Measurements from ENCODE around the gene CDKN1A. TPM values are rescaled to one million over a fixed set of nuclear protein-coding genes. Genes with fewer than 3 reads are reported as not detected.
"Not testable (repeated sequence)": the region's sequence is repeated elsewhere in the genome, so short reads cannot be mapped to it uniquely, and the experiment has no call there.

The CDKN1A gene
- total RNA-seq, 2 donors from 2014 or later = 264 to 383 TPM

GRCh38 chr6:36706339-36706738, 27.8 kb downstream of the CDKN1A start:
- intact Hi-C loops (cut with DNase I, micrococcal nuclease) = no loop called here
- ATAC-seq = peak; percentile 86
- no peak for DNase-seq

DNA sequence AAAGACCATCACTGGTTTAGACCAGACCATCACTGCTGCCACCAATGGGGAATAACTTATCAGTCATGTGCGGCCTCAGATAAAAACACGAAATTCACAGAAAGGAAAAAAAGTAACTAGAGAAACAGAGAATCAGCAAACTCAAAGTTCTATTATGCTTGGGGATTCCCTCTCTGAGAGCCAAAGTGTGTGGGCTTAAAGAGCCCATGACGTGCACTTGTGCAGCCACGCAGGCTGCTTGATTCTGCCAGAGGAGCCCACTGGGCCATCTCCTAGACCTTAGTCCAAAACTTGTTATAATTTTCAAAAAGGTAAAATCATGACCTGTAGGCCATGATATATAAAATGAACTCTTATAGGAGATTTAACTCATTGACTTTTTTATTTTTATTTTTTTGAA, 34.3 kb downstream of the CDKN1A start:
- DNase-seq (no peak), ATAC-seq (no peak)
- intact Hi-C loops (cut with DNase I, micrococcal nuclease) = no loop called here

DNA sequence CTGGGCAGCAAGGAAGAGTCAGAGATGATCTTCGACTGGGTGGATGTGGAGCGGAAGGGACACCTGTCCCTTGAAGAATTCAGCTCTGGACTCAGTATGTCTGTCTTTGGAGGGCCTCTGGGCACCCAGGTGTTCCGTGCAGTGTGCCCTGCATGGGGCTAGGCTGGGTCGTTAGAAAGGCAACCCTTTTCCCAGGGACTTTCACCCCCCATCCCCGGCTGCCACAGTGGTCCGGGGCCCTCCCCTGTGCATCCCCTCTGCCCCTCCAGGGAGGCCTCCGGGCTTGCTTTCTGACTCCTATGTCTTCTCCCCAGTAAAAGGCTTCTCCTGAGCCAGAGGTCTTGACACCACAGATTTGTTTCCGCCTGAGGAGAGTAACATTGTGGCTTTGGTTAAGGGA, 35.3 kb downstream of the CDKN1A start:
- no peak for DNase-seq
- ATAC-seq = no peak

DNA sequence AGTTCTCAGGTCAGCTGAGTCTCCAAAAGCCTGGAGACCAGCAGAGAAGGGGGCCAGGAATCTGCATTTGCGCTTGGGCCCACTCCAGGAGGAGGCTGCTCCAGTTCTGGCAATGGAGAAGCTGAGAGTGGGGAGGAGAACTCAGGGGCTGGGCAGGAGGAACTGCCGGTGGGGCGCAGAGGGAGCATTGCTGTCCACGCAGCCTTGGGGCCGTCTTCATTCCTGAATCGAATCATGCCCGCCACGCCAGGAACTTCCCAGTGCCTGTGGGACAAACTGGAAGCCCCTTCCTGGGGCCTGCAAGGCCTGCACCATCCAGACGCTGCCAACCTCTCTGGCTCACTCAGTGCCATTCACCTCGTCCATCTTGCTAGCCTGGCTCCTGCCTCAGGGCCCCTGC, 36.0 kb downstream of the CDKN1A start:
- intact Hi-C loops (cut with DNase I, micrococcal nuclease) = no loop called here
- ATAC-seq = no peak

More for the DNA sequence above, 35.3 kb downstream of the CDKN1A start:
- intact Hi-C loops (cut with DNase I, micrococcal nuclease) = no loop called here

DNA sequence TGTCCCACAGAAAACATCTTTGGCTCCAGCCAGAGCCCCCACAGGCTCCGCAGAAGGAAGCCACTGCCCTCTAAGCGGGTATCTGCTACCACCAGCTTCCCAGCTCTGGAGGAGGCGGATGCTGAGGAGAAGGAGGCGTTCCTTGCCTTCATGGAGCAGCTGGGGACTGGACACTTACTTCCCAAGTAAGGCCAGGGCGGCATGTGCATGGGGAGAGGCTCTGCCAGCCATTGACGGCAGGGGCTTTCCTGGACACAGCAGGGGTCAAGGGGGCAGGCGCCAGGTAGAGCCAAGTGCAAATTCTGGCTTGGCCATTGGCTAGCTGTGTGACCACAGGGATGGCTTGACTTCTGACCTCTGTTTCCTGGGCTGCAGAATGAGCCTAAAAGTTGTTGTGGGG, 37.0 kb downstream of the CDKN1A start:
- no peak for ATAC-seq
- no peak for DNase-seq
- intact Hi-C loops (cut with DNase I, micrococcal nuclease) = no loop called here

More for the DNA sequence above, 36.0 kb downstream of the CDKN1A start:
- DNase-seq = no peak

- peak; percentile 89 for ATAC-seq
- intact Hi-C loops (cut with DNase I, micrococcal nuclease) = no loop called here
- peak; percentile 63 to 66 for DNase-seq
Observed at GRCh38 chr6:36716476-36717093, 38.1 kb downstream of the CDKN1A start.

DNA sequence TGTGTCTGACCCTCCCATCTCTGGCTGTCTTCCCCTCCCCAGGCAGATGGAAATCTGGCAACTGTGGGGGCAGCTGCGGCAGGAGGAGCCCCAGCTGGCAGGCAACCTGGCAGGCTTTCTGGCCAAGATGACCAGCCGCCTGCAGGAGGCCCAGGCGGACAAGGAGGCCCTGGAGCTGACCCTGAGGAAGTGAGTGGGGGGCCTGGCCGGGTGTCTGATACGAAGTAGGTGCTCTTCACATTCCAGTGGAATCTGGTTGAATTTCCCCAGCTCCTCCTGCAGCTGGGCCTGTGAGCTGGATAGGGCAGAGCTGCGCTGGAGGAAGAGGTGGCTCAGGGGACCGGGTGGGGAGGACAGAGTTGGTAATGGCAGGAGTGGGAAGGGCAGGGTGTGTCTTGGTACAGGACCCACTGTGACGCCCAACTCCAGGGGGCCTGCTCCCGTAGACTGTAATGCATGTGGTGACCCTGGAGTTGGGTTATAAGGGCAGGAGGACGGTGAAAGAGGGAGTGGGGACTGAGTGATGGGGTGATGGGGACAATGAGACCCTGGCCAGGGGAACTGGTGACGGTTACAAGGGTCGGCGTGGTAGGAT, 38.8 kb downstream of the CDKN1A start:
- no peak for DNase-seq

DNA sequence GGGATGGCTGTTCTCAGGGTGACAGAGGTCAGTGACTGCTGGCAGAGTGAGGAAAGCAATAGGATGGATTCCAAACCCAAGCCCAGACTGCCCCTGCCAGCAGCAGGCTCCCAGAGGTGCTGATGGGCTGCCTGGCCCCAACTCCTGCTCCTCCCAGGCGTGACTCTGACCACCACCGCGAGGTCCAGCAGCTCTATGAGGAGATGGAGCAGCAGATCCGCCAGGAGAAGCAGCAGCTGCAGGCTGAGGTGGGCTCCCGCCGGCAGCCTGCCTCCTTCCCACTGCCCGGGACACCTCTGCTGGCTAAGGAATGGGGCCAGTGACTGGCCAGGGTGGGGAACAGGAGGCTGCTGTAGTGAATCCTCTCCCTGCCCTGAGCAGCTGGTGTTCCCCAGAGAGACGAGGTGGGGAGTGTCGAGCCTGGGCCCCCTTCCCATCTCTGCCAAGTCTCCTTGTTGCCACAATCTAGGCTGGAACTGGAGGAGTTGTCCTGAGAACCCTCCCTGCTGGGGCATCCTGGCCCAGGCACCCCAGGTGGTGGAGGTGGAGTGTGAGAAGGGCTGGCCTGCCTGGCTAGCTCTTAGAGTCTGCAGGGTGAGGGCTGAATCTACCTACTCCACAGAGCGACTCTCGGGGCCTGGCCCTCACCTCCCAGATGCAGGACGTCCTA, 39.5 kb downstream of the CDKN1A start:
- intact Hi-C loops (cut with DNase I, micrococcal nuclease) = no loop called here
- no peak for ATAC-seq
- no peak for DNase-seq

More for the DNA sequence above, 38.8 kb downstream of the CDKN1A start:
- ATAC-seq = no peak
- intact Hi-C loops (cut with DNase I, micrococcal nuclease) = no loop called here

GRCh38 chr6:36718560-36718959, 40.0 kb downstream of the CDKN1A start:
- ATAC-seq (no peak), DNase-seq (no peak)
- intact Hi-C loops (cut with DNase I, micrococcal nuclease) = no loop called here

- ATAC-seq = no peak
- no peak for DNase-seq
- intact Hi-C loops (cut with DNase I, micrococcal nuclease) = no loop called here
Observed at GRCh38 chr6:36719126-36719525, 40.6 kb downstream of the CDKN1A start.

GRCh38 chr6:36720251-36721141, 42.0 kb downstream of the CDKN1A start:
- intact Hi-C loops (cut with DNase I, micrococcal nuclease) = no loop called here
- ATAC-seq (no peak), DNase-seq (no peak)

- intact Hi-C loops (cut with DNase I, micrococcal nuclease) = no loop called here
Observed at GRCh38 chr6:36721369-36722140, 43.0 kb downstream of the CDKN1A start.

GRCh38 chr6:36722365-36722764, 43.9 kb downstream of the CDKN1A start:
- no peak for DNase-seq
- no peak for ATAC-seq
- intact Hi-C loops (cut with DNase I, micrococcal nuclease) = no loop called here

More at GRCh38 chr6:36721369-36722140, 43.0 kb downstream of the CDKN1A start:
- no peak for ATAC-seq
- DNase-seq = no peak

- intact Hi-C loops (cut with DNase I, micrococcal nuclease) = no loop called here
- no peak for ATAC-seq
- no peak for DNase-seq
Observed at GRCh38 chr6:36722879-36723278, 44.4 kb downstream of the CDKN1A start.

DNA sequence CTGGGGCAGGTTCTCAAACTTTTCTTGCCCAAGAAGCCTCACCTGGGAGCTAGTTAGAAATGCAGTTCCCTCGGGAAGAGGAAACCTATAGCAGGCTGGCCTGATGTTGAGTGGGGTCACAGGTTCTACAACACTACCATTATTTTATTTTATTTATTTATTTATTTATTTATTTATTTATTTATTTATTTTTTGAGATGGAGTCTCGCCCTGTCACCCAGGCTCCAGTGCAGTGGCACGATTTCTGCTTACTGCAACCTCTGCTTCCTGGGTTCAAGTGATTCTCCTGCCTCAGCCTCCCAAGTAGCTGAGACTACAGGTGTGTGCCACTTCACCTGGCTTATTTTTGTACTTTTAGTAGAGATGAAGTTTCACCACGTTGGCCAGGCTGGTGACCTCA, 45.5 kb downstream of the CDKN1A start:
- DNase-seq; ATAC-seq; intact Hi-C loops (cut with DNase I, micrococcal nuclease): not testable (repeated sequence)

DNA sequence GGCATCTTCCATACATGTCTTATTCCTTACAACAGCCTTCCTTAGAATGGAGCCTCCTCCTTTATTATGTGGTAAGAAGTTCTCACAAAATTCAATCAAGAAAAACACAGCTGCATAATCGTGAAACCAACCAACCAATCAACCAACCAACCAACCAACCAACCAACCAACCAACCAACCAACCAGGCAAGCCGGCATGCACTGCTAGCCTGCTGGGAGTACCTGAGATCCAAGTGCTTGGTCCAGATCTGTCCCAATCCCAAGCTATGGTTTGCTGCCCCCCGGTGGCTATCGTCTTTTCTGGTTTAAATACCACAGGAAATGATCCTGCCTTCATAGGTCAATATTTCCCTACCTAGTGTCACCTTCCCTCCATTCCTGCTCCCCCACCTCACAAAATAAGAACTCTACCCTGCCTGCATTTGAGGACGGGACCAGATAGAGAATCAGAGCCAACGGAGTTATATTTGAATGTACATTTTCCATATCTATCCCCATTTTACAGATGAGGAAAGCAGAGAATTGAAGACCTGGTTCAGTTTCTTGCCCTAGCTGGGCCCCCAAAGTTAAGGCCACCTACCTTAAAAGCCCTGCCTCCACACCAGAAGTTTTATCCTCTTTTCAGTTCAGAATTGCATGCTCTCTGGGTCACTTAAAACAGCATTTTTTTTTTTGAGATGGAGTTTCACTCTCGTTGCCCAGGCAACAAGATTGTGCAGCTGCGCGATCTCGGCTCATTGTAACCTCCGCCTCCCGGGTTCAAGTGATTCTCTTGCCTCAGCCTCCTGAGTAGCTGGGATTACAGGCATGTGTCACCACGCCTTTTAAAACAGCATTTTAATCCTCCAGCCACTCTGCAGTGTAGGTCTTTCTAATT, 46.2 kb downstream of the CDKN1A start:
- intact Hi-C loops (cut with DNase I, micrococcal nuclease) = no loop called here

GRCh38 chr6:36725581-36725980, 47.1 kb downstream of the CDKN1A start:
- ATAC-seq = no peak
- intact Hi-C loops (cut with DNase I, micrococcal nuclease) = no loop called here

More for the DNA sequence above, 46.2 kb downstream of the CDKN1A start:
- ATAC-seq = peak; percentile 87
- peak; percentile 66 to 91 for DNase-seq

More at GRCh38 chr6:36725581-36725980, 47.1 kb downstream of the CDKN1A start:
- DNase-seq = no peak

All from left colon (tissue), 2 donors.